Muscle layer of colon (tissue), 2 donors: ENCODE measurements around the gene HNRNPUL2.
"Not testable (repeated sequence)": the region's sequence is repeated elsewhere in the genome, so short reads cannot be mapped to it uniquely, and the experiment has no call there.

Experiments used
- H3K27ac ChIP-seq: one replicate; pipeline ENCODE4 v1.7.0; 2013; ENCODE audit warnings: low read depth, mild to moderate bottlenecking, low read length, moderate library complexity
- H3K27me3 ChIP-seq, 2 donors: one replicate each; pipeline ENCODE4 v1.7.0; 2013; ENCODE audit warnings: low read length in 2 of 2, mild to moderate bottlenecking in 2 of 2; ENCODE audit not compliant: insufficient read depth in 2 of 2, control insufficient read depth in 1 of 2
- H3K36me3 ChIP-seq: one replicate; pipeline ENCODE4 v1.7.0; 2013; ENCODE audit warnings: mild to moderate bottlenecking, low read length; ENCODE audit not compliant: insufficient read depth
- H3K4me1 ChIP-seq: one replicate; pipeline ENCODE4 v1.7.0; 2013; ENCODE audit warnings: mild to moderate bottlenecking, low read length; ENCODE audit not compliant: insufficient read depth
- H3K4me3 ChIP-seq, 2 donors: one replicate each; pipeline ENCODE4 v1.7.0; 2013; ENCODE audit warnings: low read length in 2 of 2, low read depth in 1 of 2, mild to moderate bottlenecking in 1 of 2, moderate library complexity in 1 of 2
- H3K9ac ChIP-seq: one replicate; pipeline ENCODE4 v1.7.0; 2013; ENCODE audit warnings: low read length
- H3K9me3 ChIP-seq: one replicate; pipeline ENCODE4 v1.7.0; 2013; ENCODE audit warnings: mild to moderate bottlenecking, low read length
- donor health status: abdominal sarcoma.
- donor health status: Adenocarcinoma of cecum.

The HNRNPUL2 gene

DNA sequence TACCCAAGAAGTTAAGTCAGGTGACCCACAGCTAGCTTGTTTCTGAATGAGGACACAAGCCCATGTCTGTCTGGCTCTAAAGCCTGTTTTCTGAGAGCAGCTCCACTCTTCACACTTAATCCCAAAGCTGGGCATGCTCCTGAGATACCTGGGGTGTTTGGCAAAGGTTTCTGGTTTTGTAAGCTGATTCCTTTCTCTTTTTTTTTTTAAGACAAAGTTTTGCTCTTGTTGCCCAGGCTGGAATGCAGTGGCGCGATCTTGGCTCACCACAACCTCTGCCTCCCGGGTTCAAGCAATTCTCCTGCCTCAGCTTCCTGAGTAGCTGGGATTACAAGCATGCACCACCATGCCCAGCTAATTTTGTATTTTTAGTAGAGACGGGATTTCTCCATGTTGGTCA is 33.6 kb downstream of the HNRNPUL2 start:
- peaks cover 15% of the 10 kb centered on the region for H3K4me1 ChIP-seq
- peaks cover 18% of the 10 kb centered on the region for H3K36me3 ChIP-seq
- not testable (repeated sequence) for H3K4me3 ChIP-seq, H3K9me3 ChIP-seq, H3K9ac ChIP-seq, H3K27me3 ChIP-seq, H3K27ac ChIP-seq

DNA sequence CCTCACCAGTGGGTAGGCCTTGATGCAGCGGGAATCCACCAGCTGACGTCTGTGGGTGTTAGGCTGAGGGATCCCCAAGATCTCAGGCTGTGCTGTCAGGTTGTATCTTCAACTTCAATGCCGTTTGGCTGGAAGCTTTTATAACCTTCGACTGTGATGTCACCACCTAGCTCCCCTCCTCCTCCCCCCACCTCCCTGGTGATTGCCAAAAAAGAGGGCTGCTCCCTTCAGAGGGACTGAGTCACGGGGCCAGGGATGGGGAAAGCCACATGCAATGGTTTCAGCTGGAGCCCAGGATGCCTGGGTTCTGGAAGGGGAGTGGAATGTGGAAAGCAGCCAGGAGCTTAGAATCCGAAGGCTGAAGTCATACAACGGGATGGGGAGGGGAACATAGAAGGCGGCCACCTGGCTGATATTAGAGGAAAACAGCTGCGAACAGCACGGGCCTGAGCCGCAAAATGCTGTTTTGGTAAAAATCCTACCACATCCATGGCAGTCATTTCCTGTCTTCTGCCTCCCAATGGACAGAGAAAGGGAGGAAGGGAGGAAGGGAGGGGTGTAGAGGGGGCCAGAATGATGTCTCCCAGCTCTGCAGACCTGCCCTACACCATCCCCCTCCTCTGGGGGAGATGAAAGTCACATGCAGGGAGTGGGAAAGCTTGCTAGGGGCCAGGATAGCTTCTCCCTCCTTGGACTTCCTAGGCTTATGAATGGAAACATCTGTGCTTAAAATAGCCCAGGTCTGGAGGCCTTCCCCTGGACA is 37.7 kb downstream of the HNRNPUL2 start, which contains the start of gene LRRN4CL:
Gene LRRN4CL, minus strand, starts transcription at position 110 of the 763 bp plus-strand sequence. CDS start 1,022 bp downstream, outside the sequence.
- Histone ChIP-seq H3K27me3 (peaks cover 0 to 9% of the 10 kb centered on the region in 2 donors), H3K9ac (no peak within 1 kb of the TSS), H3K4me1 (peaks cover 14% of the 10 kb centered on the region), H3K36me3 (peaks cover 18% of the 10 kb centered on the region), H3K27ac (peak within 1 kb of the TSS; percentile 60), H3K4me3 (peak within 1 kb of the TSS; percentile 41 to 44), H3K9me3 (no peaks in the 10 kb centered on the region)

DNA sequence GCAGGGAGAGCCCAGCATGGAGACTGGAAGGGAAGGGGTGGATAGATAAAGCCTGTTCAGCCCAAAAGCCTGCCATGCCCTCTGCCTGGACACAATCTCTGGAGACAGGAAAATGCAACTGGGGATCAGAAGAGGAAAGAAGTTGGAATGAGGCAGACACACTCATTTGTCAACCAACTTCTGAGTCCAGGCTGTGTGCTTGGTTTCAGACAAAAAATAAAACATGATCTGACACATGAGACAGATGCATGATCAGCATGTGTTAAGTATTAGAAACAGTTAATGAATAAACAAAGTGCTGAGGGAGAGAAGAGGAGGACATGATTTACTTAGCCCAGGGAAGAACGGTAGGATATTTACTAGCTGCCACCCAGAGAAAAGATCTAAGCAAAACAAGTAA is 38.8 kb downstream of the HNRNPUL2 start:
- Histone ChIP-seq H3K9ac (no peak overlapping the region), H3K9me3 (no peaks in the 10 kb centered on the region), H3K27me3 (peaks cover 0 to 9% of the 10 kb centered on the region in 2 donors), H3K27ac (peak overlapping the region; percentile 60), H3K36me3 (peaks cover 18% of the 10 kb centered on the region), H3K4me3 (peak overlapping the region; percentile 5 to 44), H3K4me1 (peaks cover 11% of the 10 kb centered on the region)

DNA sequence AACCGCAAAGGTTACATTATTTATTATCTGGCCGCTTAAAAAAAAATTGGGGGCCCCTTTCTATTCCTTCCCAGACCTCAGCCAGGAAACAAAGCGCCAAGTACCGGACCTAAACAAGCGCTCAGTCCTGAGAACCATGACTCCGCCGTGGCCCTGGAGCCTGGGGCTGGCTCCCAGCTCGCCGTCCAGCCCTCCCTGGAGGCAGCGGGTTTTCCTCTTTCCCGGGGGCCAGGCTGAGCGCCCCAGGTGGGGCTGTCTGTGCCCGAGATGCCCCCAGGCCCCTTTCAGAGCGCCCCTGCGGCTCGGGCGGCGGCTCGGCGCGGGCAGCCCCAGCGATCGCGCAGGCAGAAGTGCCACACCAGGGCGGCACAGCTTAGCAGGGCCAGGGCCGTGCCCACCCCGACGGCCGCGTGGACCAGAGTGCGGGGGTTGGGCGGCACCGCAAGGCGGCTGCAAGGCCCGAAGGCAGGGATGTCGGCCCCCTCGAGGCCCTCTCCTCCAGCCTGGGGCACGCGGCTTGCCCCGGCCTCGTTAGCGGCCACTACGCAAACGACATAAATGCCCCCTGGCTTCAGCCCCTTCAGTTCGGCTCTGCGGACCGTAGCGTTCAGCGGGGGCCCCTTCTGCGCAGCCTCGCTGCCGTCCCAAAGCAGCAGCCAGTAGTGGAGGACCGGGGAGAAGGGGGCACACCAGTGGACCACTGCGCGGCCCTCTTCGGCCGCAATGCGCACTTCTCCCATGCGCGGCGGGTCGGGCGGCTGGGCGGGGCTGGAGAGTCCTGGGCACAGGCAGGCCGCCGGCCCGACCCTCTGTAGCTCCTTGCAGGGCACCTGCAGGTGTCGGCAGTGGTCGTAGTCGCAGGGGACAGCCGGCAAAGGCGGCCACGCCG is 39.5 kb downstream of the HNRNPUL2 start:
- Histone ChIP-seq H3K27me3 (peaks cover 0 to 9% of the 10 kb centered on the region in 2 donors), H3K9ac (no peak overlapping the region), H3K36me3 (peaks cover 14% of the 10 kb centered on the region), H3K27ac (peak overlapping the region; percentile 60), H3K4me3 (peak overlapping the region; percentile 5 to 44), H3K4me1 (peaks cover 11% of the 10 kb centered on the region), H3K9me3 (no peaks in the 10 kb centered on the region)

DNA sequence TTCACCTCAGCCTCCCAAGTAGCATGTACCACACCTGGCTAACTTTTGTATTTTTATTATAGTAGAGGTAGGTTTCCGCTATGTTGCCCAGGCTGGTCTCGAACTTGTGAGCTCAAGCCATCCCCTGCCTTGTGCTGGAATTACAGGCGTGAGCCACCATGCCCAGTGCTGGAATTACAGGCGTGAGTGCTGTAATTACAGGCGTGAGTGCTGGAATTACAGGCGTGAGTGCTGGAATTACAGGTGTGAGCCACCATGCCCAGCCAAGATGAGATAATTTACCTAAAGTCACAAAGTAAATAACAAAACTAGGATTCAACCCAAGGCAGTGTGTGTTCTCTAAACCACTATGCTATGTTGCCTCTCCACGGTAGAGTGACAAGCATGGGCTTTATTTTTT is 44.7 kb downstream of the HNRNPUL2 start:
- Histone ChIP-seq H3K36me3 (peaks cover 4% of the 10 kb centered on the region), H3K27me3 (peaks cover 0 to under 1% of the 10 kb centered on the region in 2 donors), H3K9me3 (no peaks in the 10 kb centered on the region), H3K4me1 (peaks cover 9% of the 10 kb centered on the region), H3K9ac (no peak overlapping the region), H3K4me3 (no peak overlapping the region), H3K27ac (no peak overlapping the region)

DNA sequence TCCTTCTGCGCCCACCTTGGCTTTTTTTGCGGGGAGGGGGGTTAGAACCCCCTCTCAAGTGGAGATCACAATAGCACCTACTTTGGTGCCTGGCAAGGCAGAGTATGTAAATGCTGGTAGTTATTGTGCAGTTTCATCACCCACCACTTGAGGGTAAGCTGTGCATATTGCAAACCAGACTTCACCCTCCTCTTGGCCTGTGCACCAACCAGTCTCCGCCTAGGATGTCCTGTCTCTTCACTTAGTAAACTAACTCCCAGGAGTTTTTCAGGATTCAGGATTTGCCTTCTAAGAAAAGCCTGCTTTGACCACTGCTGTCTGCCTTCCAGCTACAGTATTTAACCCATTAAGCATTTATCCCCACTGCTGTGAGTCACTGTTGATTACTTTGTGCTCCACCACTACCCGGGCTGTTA is 46.4 kb downstream of the HNRNPUL2 start:
- Histone ChIP-seq H3K9ac (no peak overlapping the region), H3K27me3 (no peaks in the 10 kb centered on the region), H3K4me3 (no peak overlapping the region), H3K27ac (no peak overlapping the region), H3K4me1 (peaks cover 10% of the 10 kb centered on the region), H3K9me3 (no peaks in the 10 kb centered on the region), H3K36me3 (peaks cover 17% of the 10 kb centered on the region)

DNA sequence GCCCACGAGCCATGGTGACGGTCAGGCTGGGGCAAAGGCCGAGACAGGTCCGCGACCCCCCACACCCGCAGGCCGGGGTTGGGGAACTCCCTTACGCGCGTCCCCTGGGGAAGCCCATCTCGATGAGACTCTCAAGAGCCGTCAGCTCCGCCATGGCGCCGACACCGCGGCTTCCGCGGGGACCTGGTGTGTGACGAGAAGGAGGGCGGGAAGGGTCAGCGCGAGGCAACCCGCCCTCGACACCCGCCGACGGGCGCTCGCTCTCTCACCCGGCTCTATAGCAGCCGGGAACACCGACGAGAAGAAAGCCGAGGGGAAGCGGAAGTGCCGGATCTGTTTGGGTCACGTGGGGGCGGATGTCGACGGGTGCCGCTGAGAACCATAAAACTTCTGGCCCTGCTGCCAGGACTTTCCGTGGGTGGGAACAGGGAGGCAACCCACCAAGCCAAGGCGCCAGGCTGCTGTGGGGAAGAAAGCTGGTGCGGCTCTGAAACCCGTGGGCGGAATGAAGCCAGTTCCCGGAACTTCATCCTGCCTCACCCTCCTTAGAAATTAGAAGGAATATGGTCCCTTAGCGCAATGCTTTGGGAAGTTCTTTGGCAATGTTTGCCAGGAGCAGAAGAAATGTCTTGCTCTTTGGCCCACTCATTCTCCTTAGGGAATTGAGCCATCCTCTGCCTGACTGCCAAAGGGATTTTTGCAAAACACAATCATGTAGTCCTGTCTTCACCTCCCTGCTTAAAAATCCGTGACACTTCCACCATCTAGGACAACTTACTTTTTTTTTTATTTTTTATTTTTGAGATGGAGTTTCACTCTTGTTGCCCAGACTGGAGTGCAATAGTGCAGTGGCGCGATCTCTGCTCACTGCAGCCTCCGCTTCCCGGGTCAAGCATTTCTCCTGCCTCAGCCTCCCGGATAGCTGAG is 48.2 kb downstream of the HNRNPUL2 start, which contains the start of gene UBXN1:
Gene UBXN1, minus strand, starts transcription at position 304 of the 927 bp plus-strand sequence. Its CDS starts 150 bp downstream, at position 154.
- peak within 1 kb of the TSS; percentile 84 for H3K9ac ChIP-seq
- no peaks in the 10 kb centered on the region for H3K9me3 ChIP-seq
- peaks cover 17% of the 10 kb centered on the region for H3K36me3 ChIP-seq
- peak within 1 kb of the TSS; percentile 67 to 88 for H3K4me3 ChIP-seq
- H3K4me1 ChIP-seq, result peaks cover 10% of the 10 kb centered on the region
- peak within 1 kb of the TSS; percentile 89 for H3K27ac ChIP-seq
- no peaks in the 10 kb centered on the region for H3K27me3 ChIP-seq

DNA sequence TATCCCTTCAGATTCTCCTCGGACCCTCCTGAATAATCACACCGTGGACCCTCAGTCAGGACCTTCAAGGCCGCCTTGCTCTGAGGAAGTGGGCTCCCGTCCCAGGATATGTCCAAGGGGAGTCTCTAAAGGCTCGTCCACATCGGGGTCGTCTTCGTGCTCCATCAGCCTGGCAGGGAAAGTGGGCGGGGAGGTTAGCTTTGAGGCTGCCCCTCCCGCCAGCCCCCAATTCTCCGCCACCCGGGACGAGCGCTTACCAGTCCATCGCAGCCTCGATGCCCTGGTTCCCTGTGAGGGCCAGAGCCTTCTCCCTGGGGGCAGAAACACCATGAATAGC is 48.9 kb downstream of the HNRNPUL2 start:
- H3K27me3 ChIP-seq, result no peaks in the 10 kb centered on the region
- H3K4me1 ChIP-seq, result peaks cover 12% of the 10 kb centered on the region
- no peaks in the 10 kb centered on the region for H3K9me3 ChIP-seq
- H3K4me3 ChIP-seq, result peak overlapping the region; percentile 67 to 88
- H3K27ac ChIP-seq, result peak overlapping the region; percentile 89
- H3K9ac ChIP-seq, result peak overlapping the region; percentile 84
- peaks cover 17% of the 10 kb centered on the region for H3K36me3 ChIP-seq

DNA sequence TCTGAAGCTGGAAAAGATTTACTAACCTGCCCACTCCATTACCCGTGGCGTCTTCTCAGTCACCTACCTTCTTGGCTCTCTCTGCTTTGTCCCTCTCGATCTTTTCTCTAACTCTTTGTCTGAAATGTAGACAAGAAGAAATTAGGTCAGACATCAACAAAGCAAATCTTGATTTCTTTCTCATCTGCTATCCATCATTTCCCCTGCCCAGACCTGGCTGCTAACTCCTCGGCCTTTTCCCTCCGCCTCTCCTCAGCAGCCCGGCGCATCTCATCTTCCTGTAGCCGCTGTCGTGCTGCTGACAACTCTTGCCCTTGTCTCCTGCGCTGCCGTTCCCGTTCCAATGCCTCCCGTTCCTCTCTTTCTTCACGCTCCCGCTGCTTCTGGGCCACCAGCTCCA is 49.5 kb downstream of the HNRNPUL2 start:
- H3K4me1 ChIP-seq, result peaks cover 19% of the 10 kb centered on the region

DNA sequence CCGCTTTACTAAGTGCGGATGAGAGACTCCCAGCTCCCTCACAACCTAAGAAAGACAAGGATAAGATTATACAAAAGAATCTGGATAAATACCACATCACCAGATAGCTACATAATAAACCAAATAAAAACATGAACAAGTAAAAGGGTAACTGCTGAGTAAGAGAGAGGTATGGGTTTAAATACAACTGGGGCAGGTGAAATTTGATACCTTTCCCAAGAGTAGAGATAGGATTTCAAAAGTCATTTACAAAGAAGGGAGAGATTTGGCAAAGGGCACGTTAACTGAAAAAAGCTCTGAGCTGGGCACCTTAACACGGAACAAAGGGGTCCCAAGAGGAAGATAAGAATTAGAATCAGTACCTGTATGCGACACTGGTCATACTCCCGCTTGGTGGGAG is 50.1 kb downstream of the HNRNPUL2 start:
- Histone ChIP-seq H3K27me3 (no peaks in the 10 kb centered on the region), H3K9ac (no peak overlapping the region), H3K4me3 (no peak overlapping the region), H3K36me3 (peaks cover 17% of the 10 kb centered on the region), H3K27ac (no peak overlapping the region), H3K9me3 (no peaks in the 10 kb centered on the region), H3K4me1 (peaks cover 22% of the 10 kb centered on the region)

More for the DNA sequence above, 49.5 kb downstream of the HNRNPUL2 start:
- no peaks in the 10 kb centered on the region for H3K9me3 ChIP-seq
- H3K9ac ChIP-seq, result peak overlapping the region; percentile 84
- no peaks in the 10 kb centered on the region for H3K27me3 ChIP-seq
- H3K27ac ChIP-seq, result no peak overlapping the region
- peaks cover 17% of the 10 kb centered on the region for H3K36me3 ChIP-seq
- H3K4me3 ChIP-seq, result peak overlapping the region in 1 of 2 donors; percentile 88
